ES-I3 (cell line): ENCODE results near the gene CHRNA4.
"Not testable (repeated sequence)": the region's sequence is repeated elsewhere in the genome, so short reads cannot be mapped to it uniquely, and the experiment has no call there.

Experiments
- H3K36me3 ChIP-seq: 2 replicates; pipeline ENCODE4 v1.6.1; 2013; ENCODE audit warnings: mild to moderate bottlenecking, low read length, control low read depth, moderate library complexity; ENCODE audit not compliant: insufficient read depth
- H3K4me1 ChIP-seq: 2 replicates; pipeline ENCODE4 v1.6.1; 2013; ENCODE audit warnings: mild to moderate bottlenecking, control low read depth, low read length; ENCODE audit not compliant: insufficient read depth
- H3K9ac ChIP-seq: 2 replicates; pipeline ENCODE4 v1.6.1; 2013; ENCODE audit warnings: low read depth, mild to moderate bottlenecking, low read length, moderate library complexity
- H3K9me3 ChIP-seq: 2 replicates; pipeline ENCODE4 v1.6.1; 2013; ENCODE audit warnings: mild to moderate bottlenecking, low read length, moderate library complexity; ENCODE audit not compliant: control insufficient read depth, insufficient read depth

CHRNA4 gene

DNA sequence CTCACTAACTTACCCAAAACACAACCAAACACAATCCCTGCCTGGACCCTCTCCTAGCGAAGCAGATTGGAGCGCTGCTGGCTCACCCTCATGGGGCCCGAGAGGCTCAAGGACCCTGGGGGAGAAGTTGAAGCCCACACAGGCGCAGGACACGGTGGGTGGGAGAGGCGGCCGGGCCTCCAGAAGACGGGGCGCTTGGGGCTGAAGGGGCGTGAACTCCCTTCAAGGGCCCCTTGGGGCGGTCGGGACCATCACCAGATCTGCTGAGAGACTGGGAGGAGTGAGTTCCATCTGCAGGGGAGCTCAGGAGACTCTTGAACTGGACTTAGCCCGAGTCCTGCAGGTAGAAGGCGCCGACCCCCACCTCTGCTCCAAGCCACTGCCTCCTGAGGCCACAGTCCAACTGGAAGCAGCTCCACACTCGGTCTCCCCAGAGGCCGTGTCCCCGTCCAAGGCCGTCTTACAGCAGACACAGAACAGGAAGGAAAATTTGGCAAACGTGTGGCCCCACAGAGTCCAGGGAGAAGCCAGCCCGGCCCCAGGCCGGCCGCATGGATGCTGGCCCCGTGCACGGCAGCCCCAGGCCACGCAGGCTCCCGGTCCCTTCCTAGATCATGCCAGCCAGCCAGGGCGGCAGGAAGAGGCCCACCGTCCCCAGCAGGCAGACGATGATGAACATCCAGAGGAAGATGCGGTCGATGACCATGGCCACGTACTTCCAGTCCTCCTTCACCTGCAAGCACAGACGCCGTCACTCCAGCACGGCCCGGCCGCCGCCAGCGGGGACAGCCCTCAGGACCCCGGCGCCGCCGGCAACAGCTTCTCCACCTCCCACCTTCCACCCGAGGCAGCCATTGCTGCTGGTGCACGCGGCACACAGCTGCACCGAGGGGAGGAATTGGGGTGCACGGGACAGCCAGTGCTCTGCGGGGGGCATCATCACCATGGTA is 14.7 kb downstream of the CHRNA4 start:
- Histone ChIP-seq H3K9me3 (no peaks in the 10 kb centered on the region), H3K36me3 (no peaks in the 10 kb centered on the region), H3K9ac (no peak overlapping the region), H3K4me1 (no peaks in the 10 kb centered on the region)

DNA sequence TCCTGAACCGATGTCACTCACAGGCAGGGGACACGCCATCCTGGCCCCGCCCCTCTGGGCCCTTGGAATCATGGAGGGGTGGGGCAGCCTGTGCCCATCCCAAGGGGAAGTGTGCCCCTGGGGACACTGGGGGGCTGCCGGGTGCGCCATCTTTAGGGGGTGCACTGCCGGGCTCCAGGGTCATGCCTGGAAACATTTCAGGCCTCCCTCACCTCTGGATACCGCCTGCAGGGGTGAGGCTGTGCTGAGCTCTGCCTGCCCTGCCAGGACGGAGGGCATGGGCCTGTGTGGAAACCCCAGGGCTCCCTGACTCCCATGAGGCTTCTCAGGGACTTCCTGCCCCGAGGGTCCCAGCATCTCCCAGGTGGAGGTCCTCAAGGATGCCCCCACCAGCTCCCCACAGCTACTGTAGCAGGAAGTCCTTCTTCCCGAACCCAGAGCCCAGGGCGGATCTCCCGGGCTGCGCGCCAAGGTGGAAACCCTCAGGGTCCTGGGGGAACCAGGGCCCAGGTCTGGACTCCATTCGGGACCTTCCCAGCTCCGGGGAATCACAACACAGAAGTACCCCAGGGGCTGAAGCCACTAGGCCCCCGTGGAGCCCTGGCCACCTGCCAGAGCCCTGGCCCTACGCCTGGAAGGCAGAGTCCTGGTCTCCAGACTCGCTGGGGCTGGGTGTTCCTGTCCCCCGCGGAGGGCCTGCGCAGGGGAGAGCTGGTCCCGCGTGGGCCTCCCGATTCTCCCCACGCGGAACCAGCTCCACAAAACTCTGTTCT is 15.6 kb downstream of the CHRNA4 start:
- H3K36me3 ChIP-seq = no peaks in the 10 kb centered on the region
- H3K9me3 ChIP-seq = no peaks in the 10 kb centered on the region
- H3K9ac ChIP-seq = no peak overlapping the region
- no peaks in the 10 kb centered on the region for H3K4me1 ChIP-seq

DNA sequence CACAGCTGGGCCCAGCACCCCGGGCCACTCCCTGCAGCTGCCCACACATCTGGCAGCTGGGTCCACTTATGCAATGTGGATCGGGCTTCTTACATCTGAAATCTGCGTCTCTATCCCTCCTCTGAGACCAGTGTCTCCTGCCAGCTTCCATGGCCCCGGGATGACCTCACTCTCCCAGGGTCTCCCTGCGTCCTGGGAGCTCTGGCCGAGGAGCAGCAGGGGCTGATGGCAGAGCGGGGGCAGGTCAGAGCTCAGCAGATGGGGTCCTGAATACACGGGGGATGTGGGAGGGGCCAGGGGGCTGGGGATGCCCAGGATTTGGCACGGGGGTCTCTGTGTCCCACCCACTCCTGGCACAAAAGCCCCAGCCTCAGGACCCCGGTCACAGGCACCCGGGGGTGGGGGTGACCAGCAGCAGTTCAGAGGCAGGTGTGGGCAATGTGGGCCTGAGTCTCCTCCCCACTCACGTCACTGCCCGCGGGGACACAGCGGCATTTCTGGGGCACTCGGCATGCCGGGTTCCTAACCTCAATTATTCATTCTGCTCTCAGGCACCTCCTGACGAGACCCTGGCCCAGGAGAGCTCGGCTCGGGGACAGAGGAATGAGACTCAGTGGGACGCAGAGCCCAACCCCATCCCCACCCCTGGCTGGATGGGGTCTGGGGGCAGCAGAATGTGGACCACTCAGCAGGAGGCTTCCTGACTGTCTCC is 16.4 kb downstream of the CHRNA4 start:
- H3K4me1 ChIP-seq = no peaks in the 10 kb centered on the region
- H3K9ac ChIP-seq = no peak overlapping the region
- no peaks in the 10 kb centered on the region for H3K9me3 ChIP-seq
- H3K36me3 ChIP-seq = no peaks in the 10 kb centered on the region

DNA sequence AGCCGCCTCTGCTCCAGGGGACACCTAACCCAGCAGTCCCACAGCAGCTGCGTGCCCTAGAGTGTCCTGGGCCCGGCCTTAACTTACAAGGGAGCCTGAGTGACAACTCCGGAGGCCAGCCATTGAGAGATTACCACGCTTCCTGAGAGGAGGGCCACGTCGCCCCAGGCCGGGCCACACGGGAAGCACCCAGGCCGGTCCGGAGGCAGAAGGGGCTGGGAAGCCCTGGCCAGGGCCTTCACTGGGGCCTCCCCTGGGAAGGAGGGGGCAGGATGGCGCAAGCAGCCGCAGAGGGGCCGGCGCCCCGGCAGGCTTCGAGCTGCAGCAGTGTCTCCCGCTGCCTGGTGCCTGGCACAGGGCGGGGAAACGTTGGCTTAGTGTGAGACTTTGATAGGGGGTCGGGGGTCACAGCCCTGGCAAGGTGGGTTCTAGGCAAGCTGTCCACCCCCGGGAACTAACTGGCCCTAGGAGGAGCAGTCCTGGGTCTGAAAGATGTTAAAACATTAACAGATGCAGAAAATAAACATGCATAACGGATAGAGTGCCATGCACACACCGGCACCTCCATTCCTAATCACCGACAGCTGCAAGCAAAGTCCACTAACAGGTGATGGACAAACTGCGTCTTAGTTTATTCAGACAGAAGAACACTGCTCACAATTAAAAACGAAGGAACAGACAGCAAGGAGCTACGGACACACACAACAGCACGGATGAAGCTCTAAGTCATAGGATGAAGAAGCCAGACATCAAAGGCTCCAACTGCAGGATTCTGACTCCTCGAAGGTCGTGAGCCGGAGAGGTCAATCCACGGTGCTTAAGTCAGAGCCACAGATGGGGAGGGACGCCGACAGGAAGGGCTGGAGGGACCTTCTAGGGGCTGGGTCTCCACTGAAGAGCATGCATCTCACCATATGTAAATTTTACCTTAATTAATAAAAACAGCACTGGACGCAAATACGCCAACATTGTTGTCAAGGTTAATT is 17.4 kb downstream of the CHRNA4 start:
- no peak overlapping the region for H3K9ac ChIP-seq
- H3K4me1 ChIP-seq = no peaks in the 10 kb centered on the region
- H3K9me3 ChIP-seq = no peaks in the 10 kb centered on the region
- no peaks in the 10 kb centered on the region for H3K36me3 ChIP-seq

DNA sequence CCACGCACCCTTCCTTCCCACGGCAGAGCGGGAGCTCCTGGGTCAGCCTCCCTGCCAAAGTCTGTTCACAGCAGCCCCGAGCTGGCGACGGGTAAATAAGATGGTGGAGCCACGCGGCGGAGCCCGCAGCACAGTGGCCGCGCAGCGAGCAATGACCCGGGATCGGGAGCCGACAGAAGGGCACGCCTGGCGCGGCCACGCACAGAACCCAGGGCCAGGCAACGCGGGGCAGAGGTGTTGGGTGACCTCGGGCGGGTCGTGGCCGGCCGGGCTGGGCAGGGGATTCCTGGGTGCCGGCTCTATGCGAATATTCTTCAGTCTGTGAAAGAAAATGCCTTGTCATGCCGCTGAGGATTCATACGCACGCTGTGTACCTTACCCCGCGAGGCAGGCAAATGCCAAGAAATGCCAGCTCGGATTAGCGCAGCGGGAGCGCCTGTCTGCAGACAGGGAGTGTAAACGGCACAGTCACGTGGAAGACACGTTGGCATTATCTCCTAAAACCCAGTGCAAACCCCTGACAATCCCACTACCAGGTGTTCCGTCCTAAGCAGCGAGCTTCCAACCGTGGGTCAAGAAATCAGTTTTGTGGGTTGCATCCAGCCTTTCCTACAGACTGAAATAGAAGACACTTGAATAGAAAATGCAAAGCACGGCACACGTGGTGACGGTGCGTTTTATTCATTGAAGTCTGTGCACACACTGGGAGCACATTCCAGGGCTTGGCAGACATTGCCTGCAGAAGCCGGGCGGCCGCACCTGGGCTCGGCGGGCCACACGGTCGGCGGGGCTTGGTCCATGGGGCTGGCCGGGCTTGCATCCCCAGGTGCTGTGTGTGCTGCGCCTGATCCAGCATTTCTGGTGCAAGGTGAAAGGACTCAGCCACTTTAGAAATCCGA is 18.3 kb downstream of the CHRNA4 start:
- H3K9ac ChIP-seq = no peak overlapping the region
- H3K36me3 ChIP-seq = no peaks in the 10 kb centered on the region
- no peaks in the 10 kb centered on the region for H3K4me1 ChIP-seq
- no peaks in the 10 kb centered on the region for H3K9me3 ChIP-seq

DNA sequence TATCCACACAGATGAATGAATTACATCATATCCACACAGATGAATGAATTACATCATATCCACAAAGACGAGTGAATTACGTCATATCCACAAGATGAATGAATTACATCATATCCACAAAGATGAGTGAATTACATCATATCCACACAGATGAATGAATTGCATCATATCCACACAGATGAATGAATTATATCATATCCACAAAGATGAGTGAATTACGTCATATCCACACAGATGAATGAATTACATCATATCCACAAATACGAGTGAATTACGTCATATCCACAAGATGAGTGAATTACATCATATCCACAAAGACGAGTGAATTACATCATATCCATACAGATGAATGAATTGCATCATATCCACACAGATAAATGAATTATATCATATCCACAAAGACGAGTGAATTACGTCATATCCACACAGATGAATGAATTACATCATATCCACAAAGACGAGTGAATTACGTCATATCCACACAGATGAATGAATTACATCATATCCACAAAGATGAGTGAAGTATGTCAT is 20.9 kb downstream of the CHRNA4 start:
- H3K36me3 ChIP-seq, H3K9me3 ChIP-seq, H3K4me1 ChIP-seq, H3K9ac ChIP-seq: not testable (repeated sequence)

DNA sequence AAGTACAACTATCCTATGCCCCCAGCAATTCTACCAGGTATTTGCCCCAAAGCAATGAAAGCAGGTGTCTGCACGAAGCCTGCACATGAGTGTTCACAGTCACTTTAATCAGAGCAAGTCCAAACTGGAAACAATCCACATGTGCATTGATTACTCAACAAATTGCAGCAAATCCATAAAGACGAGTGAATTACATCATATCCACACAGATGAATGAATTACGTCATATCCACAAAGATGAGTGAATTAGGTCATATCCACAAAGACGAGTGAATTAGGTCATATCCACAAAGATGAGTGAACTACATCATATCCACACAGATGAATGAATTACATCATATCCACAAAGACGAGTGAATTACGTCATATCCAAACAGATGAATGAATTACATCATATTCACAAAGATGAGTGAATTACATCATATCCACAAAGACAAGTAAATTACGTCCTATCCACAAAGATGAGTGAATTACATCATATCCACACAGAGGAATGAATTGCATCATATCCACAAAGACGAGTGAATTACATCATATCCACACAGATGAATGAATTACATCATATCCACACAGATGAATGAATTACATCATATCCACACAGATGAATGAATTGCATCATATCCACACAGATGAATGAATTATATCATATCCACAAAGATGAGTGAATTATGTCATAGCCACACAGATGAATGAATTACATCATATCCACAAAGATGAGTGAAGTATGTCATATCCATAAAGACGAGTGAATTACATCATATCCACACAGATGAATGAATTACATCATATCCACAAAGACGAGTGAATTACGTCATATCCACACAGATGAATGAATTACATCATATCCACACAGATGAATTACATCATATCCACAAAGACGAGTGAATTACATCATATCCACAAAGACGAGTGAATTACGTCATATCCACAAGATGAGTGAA is 21.7 kb downstream of the CHRNA4 start:
- not testable (repeated sequence) for H3K9ac ChIP-seq, H3K36me3 ChIP-seq, H3K4me1 ChIP-seq, H3K9me3 ChIP-seq

DNA sequence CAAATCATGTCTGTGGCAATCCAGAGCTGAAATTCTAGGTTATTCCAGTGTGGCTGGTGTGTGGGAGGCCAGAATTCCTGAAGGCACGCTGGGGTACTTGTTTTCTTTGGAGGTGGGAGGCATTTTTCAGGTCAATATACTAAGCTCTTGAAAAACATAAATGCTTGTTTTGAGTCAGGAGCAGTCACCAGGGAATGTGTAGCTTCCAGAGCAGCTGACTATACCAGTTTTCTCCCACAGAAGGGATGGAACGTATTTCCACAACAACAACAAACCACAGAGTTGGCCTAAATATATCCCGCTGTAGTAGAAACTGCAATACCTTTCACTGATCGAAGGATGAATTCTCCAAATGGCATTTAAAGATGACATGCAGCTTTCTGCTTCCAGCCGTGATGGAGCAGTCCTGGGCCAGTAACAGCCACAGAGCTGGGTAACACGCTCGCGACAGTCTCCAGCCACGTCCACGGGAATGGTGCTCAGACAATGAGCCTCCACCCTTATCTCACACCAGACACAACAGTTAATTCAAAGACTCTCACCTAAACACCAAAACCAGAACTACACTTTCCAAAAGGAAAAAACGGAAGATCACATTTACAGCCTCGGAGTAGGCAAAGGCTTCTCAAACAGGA is 23.2 kb downstream of the CHRNA4 start:
- H3K36me3 ChIP-seq = no peaks in the 10 kb centered on the region
- no peak overlapping the region for H3K9ac ChIP-seq
- no peaks in the 10 kb centered on the region for H3K4me1 ChIP-seq
- no peaks in the 10 kb centered on the region for H3K9me3 ChIP-seq

DNA sequence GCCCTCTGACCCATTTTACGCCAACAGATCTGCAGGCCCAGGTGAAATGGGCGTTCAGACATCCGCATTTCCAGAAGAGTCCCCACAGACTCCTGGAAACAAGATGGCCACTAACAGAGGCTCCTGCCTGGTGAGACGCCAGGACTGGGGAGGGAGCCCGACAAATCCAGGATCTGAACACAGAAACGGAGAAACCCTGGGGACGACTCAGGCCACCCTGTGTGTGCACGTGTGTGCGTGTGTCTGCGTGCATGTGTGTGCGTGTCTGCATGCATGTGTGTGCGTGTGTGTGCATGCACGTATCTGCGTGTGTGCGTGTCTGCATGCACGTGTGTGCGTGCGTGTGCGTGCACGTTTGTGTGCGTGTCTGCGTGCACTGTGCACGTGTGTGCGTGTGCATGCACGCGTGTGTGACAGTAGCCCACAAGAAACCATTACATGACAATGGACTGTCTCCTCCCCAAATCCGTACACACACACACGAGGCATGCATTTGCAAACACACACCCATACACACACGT is 24.9 kb downstream of the CHRNA4 start:
- Histone ChIP-seq H3K4me1 (no peaks in the 10 kb centered on the region), H3K9ac (no peak overlapping the region), H3K36me3 (no peaks in the 10 kb centered on the region), H3K9me3 (0 out of 2 replicates have a peak, but pooled peaks cover 6% of the 10 kb centered on the region)

DNA sequence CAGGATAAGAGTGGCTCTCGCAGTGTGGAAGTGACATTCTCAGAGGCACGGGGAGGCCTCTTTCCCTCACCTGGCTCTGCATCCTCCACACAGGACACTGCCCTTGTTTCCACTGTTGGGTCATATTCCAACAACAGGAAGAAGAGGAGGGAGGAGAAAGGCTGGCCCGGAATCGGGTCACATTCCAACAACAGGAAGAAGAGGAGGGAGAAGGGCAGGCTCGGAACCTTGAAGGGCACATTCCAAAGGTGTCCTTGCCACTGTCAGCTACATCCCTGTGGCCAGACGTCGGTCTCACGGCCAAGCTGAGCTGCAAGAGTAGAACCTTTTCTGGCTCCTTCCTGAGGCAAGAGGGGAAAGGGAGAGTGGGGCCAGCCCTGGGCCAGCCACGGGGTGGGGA is 25.4 kb downstream of the CHRNA4 start:
- Histone ChIP-seq H3K9me3 (0 out of 2 replicates have a peak, but pooled peaks cover 6% of the 10 kb centered on the region), H3K4me1 (no peaks in the 10 kb centered on the region), H3K9ac (no peak overlapping the region), H3K36me3 (no peaks in the 10 kb centered on the region)

DNA sequence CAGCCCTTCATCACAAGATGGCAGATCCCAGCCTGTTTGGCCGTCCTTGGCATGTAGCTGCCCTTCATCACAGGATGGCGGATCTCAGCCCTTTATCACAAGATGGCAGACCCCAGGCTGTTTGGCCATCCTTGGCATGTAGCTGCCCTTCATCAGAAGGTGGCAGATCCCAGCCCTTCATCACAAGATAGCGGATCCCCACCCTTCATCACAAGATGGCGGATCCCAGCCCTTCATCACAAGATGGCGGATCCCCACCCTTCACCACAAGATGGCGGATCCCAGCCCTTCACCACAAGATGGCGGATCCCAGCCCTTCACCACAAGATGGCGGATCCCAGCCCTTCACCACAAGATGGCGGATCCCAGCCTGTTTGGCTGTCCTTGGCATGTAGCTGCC is 26.1 kb downstream of the CHRNA4 start:
- not testable (repeated sequence) for H3K9me3 ChIP-seq, H3K36me3 ChIP-seq, H3K4me1 ChIP-seq, H3K9ac ChIP-seq
